ENCODE results near the gene TRAF7.

- TF ChIP-seq CTCF (IDR thresholded peaks at IDR 0.05; ENCODE audit: insufficient read depth, low read length, poor library complexity, severe bottlenecking) = peak; percentile 29
- no peak for TF ChIP-seq EZH2phosphoT487 (conservative IDR thresholded peaks at IDR 0.05; ENCODE audit: low read length)
Observed at GRCh38 chr16:2194852-2195321, 39.3 kb downstream of the TRAF7 start.
